Neural cell (in vitro differentiated cells): ENCODE results near the gene RGS3. TPM values are rescaled to one million over a fixed set of nuclear protein-coding genes. Genes with fewer than 3 reads are reported as not detected.

ENCODE experiments used
- H2AFZ ChIP-seq: fragments of 200-600, 300-800 bp; sonication (generic), shearing (Covaris generic); 2 replicates; pipeline ENCODE4 v1.6.0; 2014; ENCODE audit warnings: low read depth, mild to moderate bottlenecking, antibody characterized with exemption, low read length, moderate library complexity
- H3F3A ChIP-seq: fragments of 200-600 bp; shearing (Covaris generic); 2 replicates; pipeline ENCODE4 v1.6.1; 2016; ENCODE audit warnings: mild to moderate bottlenecking, moderate library complexity, mixed read lengths, antibody characterized with exemption, low read length; ENCODE audit not compliant: insufficient read depth, poor library complexity, severe bottlenecking
- H3K27ac ChIP-seq: fragments of 200-600, 300-800 bp; sonication (generic), shearing (Covaris generic); 2 replicates; pipeline ENCODE4 v1.5.1; 2014; ENCODE audit warnings: mild to moderate bottlenecking, low read length, moderate library complexity
- H3K27me3 ChIP-seq: fragments of 300-800, 200-600 bp; sonication (generic), shearing (Covaris generic); 2 replicates; pipeline ENCODE4 v1.6.0; 2014; ENCODE audit warnings: mild to moderate bottlenecking, low read depth, low read length, moderate library complexity; ENCODE audit not compliant: insufficient read depth
- H3K36me3 ChIP-seq: fragments of 300-800, 200-600 bp; sonication (generic), shearing (Covaris generic); 2 replicates; pipeline ENCODE4 v1.5.1; 2014; ENCODE audit warnings: mild to moderate bottlenecking, antibody characterized with exemption, low read length, moderate library complexity; ENCODE audit not compliant: insufficient read depth
- H3K4me2 ChIP-seq: fragments of 300-800, 200-600 bp; sonication (generic), shearing (Covaris generic); 2 replicates; pipeline ENCODE4 v1.6.0; 2014; ENCODE audit warnings: mild to moderate bottlenecking, low read length
- H3K4me3 ChIP-seq: fragments of 300-800, 200-600 bp; sonication (generic), shearing (Covaris generic); 2 replicates; pipeline ENCODE4 v1.5.1; 2014; ENCODE audit warnings: mild to moderate bottlenecking, low read length, moderate library complexity
- H3K79me2 ChIP-seq: fragments of 200-600 bp; shearing (Covaris generic); replicated peaks from 2 replicates; pipeline ENCODE4 v1.6.0; 2014; ENCODE audit warnings: mild to moderate bottlenecking, low read length, moderate library complexity; ENCODE audit not compliant: insufficient read depth
- H3K9ac ChIP-seq: fragments of 300-800, 200-600 bp; sonication (generic), shearing (Covaris generic); 2 replicates; pipeline ENCODE4 v1.6.1; 2016; ENCODE audit warnings: mild to moderate bottlenecking, low read length, mixed read lengths
- H3K9me2 ChIP-seq: fragments of 200-600 bp; shearing (Covaris generic); 2 replicates; pipeline ENCODE4 v1.6.1; 2016; ENCODE audit warnings: mild to moderate bottlenecking, low read length, mixed read lengths; ENCODE audit not compliant: insufficient read depth
- H3K9me3 ChIP-seq: fragments of 200-600, 300-800 bp; sonication (generic), shearing (Covaris generic); 2 replicates; pipeline ENCODE4 v1.6.1; 2016; ENCODE audit warnings: mild to moderate bottlenecking, mixed run types, low read length, moderate library complexity, mixed read lengths
- H4K20me1 ChIP-seq: fragments of 200-600 bp; shearing (Covaris generic); 2 replicates; pipeline ENCODE4 v1.6.1; 2016; ENCODE audit warnings: mild to moderate bottlenecking, mixed run types; ENCODE audit not compliant: insufficient read depth
- CTCF ChIP-seq: fragments of 450-650 bp; IDR thresholded peaks from 2 replicates; pipeline ENCODE4 v1.5.1; 2014; ENCODE audit warnings: antibody characterized with exemption, mild to moderate bottlenecking, moderate library complexity; ENCODE audit not compliant: poor library complexity, severe bottlenecking
- EP300 ChIP-seq: fragments of 450-650 bp; conservative IDR thresholded peaks from 2 replicates; pipeline ENCODE4 v1.6.1; 2014; ENCODE audit warnings: antibody characterized with exemption, mild to moderate bottlenecking, moderate library complexity; ENCODE audit not compliant: poor library complexity, severe bottlenecking
- EZH2 ChIP-seq: fragments of 200-600, 300-800 bp; shearing (Covaris generic), sonication (generic); IDR thresholded peaks from 2 replicates; pipeline ENCODE4 v1.6.1; 2014; ENCODE audit warnings: antibody characterized with exemption, low read length, borderline replicate concordance, mild to moderate bottlenecking; ENCODE audit not compliant: insufficient read depth, poor library complexity, severe bottlenecking
- MXI1 ChIP-seq: fragments of 450-650 bp; conservative IDR thresholded peaks from 2 replicates; pipeline ENCODE4 v1.6.1; 2014; ENCODE audit warnings: antibody characterized with exemption, mild to moderate bottlenecking; ENCODE audit not compliant: poor library complexity, severe bottlenecking
- POLR2AphosphoS5 ChIP-seq: IDR thresholded peaks from 2 replicates; pipeline ENCODE4 v1.6.1; 2012
- RAD21 ChIP-seq: fragments of 450-650 bp; conservative IDR thresholded peaks from 2 replicates; pipeline ENCODE4 v1.6.1; 2014; ENCODE audit warnings: antibody characterized with exemption, mild to moderate bottlenecking, moderate library complexity
- REST ChIP-seq: IDR thresholded peaks from 2 replicates; pipeline ENCODE4 v1.6.1; 2012; ENCODE audit warnings: borderline replicate concordance
- SMC3 ChIP-seq: fragments of 450-650 bp; conservative IDR thresholded peaks from 2 replicates; pipeline ENCODE4 v1.6.1; 2014; ENCODE audit warnings: antibody characterized with exemption, mild to moderate bottlenecking, moderate library complexity; ENCODE audit not compliant: poor library complexity
- TAF1 ChIP-seq: IDR thresholded peaks from 2 replicates; pipeline ENCODE4 v1.6.1; 2012; ENCODE audit warnings: low read depth
- polyA plus RNA-seq: library from polyadenylated mRNA; depleted of rRNA; stranded (reverse); fragments of >200 nt; gene quantifications from 2 replicates; pipeline ENCODE4 v1.2.3, GENCODE V29; 2014

The RGS3 gene
- polyA plus RNA-seq, 1 donor from 2014 or later = 25.3 TPM

GRCh38 chr9:113617550-113617949 lies 154.0 kb downstream of the RGS3 start:
- Histone ChIP-seq H3K4me2 (no peak overlapping the region), H3K9ac (no peak overlapping the region), H4K20me1 (no peaks in the 10 kb centered on the region)

GRCh38 chr9:113618836-113619490 lies 155.4 kb downstream of the RGS3 start:
- Histone ChIP-seq H3K9me3 (no peaks in the 10 kb centered on the region), H3K4me3 (no peak overlapping the region), H3F3A (no peaks in the 10 kb centered on the region), H4K20me1 (no peaks in the 10 kb centered on the region), H2AFZ (no peak overlapping the region), H3K79me2 (no peaks in the 10 kb centered on the region), H3K9me2 (no peaks in the 10 kb centered on the region), H3K27ac (no peak overlapping the region), H3K36me3 (no peaks in the 10 kb centered on the region), H3K4me2 (no peak overlapping the region), H3K9ac (no peak overlapping the region), H3K27me3 (no peaks in the 10 kb centered on the region)
- TF ChIP-seq EP300 (no peak), SMC3 (no peak)

More at GRCh38 chr9:113617550-113617949, 154.0 kb downstream of the RGS3 start:
- H3K9me2 ChIP-seq = no peaks in the 10 kb centered on the region
- TF ChIP-seq EP300 = no peak
- no peak for TF ChIP-seq MXI1
- no peak for TF ChIP-seq POLR2AphosphoS5
- no peak for TF ChIP-seq REST
- no peak for TF ChIP-seq EZH2
- no peak for TF ChIP-seq RAD21
- TF ChIP-seq CTCF = no peak
- TF ChIP-seq TAF1 = no peak
- TF ChIP-seq SMC3 = no peak
- H3F3A ChIP-seq = no peaks in the 10 kb centered on the region
- H3K27ac ChIP-seq = no peak overlapping the region
- no peak overlapping the region for H2AFZ ChIP-seq
- no peaks in the 10 kb centered on the region for H3K36me3 ChIP-seq
- H3K4me3 ChIP-seq = no peak overlapping the region
- no peaks in the 10 kb centered on the region for H3K79me2 ChIP-seq
- no peaks in the 10 kb centered on the region for H3K27me3 ChIP-seq
- H3K9me3 ChIP-seq = no peaks in the 10 kb centered on the region
